ENCODE measurements around the gene MPC1.
A peak's percentile ranks its signal among the peaks of the same experiment; 100 is the strongest.

The MPC1 gene

GRCh38 chr6:166382933-166383801, at the start of gene MPC1:
Gene MPC1 (minus strand): TSS chr6:166382940. CDS start chr6:166382876, 64 bp downstream.
- DNase-seq (ENCODE audit: low read depth): peak; percentile 90

- no peak for DNase-seq (ENCODE audit: low read depth)
Observed at GRCh38 chr6:166430269-166430668, 47.5 kb upstream of the MPC1 start.

- DNase-seq (ENCODE audit: low read depth): no peak
Observed at GRCh38 chr6:166424431-166424830, 41.7 kb upstream of the MPC1 start.

GRCh38 chr6:166423781-166424180, 41.0 kb upstream of the MPC1 start:
- DNase-seq (ENCODE audit: low read depth): no peak

GRCh38 chr6:166423051-166423745, 40.5 kb upstream of the MPC1 start:
- DNase-seq (ENCODE audit: low read depth): no peak

GRCh38 chr6:166422201-166422940, 39.6 kb upstream of the MPC1 start:
- no peak for DNase-seq (ENCODE audit: low read depth)

- no peak for DNase-seq (ENCODE audit: low read depth)
Observed at GRCh38 chr6:166420351-166420750, 37.6 kb upstream of the MPC1 start.

GRCh38 chr6:166419717-166420116, 37.0 kb upstream of the MPC1 start:
- DNase-seq (ENCODE audit: low read depth): no peak

GRCh38 chr6:166419286-166419685, 36.5 kb upstream of the MPC1 start:
- no peak for DNase-seq (ENCODE audit: low read depth)

GRCh38 chr6:166418691-166419143, 36.0 kb upstream of the MPC1 start:
- no peak for DNase-seq (ENCODE audit: low read depth)

- DNase-seq (ENCODE audit: low read depth): no peak
Observed at GRCh38 chr6:166417285-166417691, 34.5 kb upstream of the MPC1 start.

- DNase-seq (ENCODE audit: low read depth): no peak
Observed at GRCh38 chr6:166415833-166416347, 33.1 kb upstream of the MPC1 start.

GRCh38 chr6:166415306-166415705, 32.6 kb upstream of the MPC1 start:
- DNase-seq (ENCODE audit: low read depth): no peak

- DNase-seq (ENCODE audit: low read depth): no peak
Observed at GRCh38 chr6:166413491-166413951, 30.8 kb upstream of the MPC1 start.

- no peak for DNase-seq (ENCODE audit: low read depth)
Observed at GRCh38 chr6:166412911-166413384, 30.2 kb upstream of the MPC1 start.

GRCh38 chr6:166412156-166412910, 29.6 kb upstream of the MPC1 start:
- DNase-seq (ENCODE audit: low read depth): no peak

- no peak for DNase-seq (ENCODE audit: low read depth)
Observed at GRCh38 chr6:166411721-166412151, 29.0 kb upstream of the MPC1 start.

GRCh38 chr6:166411271-166411670, 28.5 kb upstream of the MPC1 start:
- DNase-seq (ENCODE audit: low read depth): no peak

- no peak for DNase-seq (ENCODE audit: low read depth)
Observed at GRCh38 chr6:166410426-166410935, 27.7 kb upstream of the MPC1 start.

- DNase-seq (ENCODE audit: low read depth): no peak
Observed at GRCh38 chr6:166408936-166409755, 26.4 kb upstream of the MPC1 start.

All from stimulated activated CD8-positive, alpha-beta memory T cell treated with anti-CD3 and anti-CD28 coated beads, Interleukin-15, amount 100 ng/mL, for 24 hours (primary cell).